ENCODE results near the gene ATP6V1B1.
A peak's percentile ranks its signal among the peaks of the same experiment; 100 is the strongest.

DNA sequence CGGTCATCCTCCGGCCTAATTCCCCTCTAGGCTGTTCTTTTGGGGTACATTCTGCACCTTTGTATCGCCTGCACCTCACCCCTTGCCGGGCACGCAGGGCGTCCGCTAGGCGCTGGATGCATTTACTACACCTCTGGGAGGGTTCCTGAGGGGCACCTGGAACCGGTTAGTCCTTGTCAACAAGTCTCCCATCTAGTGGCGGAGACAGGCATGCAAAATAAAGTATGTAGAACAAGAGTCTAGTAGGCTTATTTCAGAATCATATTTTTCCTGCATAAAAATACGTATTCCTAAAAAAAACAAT lies 59.7 kb downstream of the ATP6V1B1 start:
- TF ChIP-seq, protein P1, sequence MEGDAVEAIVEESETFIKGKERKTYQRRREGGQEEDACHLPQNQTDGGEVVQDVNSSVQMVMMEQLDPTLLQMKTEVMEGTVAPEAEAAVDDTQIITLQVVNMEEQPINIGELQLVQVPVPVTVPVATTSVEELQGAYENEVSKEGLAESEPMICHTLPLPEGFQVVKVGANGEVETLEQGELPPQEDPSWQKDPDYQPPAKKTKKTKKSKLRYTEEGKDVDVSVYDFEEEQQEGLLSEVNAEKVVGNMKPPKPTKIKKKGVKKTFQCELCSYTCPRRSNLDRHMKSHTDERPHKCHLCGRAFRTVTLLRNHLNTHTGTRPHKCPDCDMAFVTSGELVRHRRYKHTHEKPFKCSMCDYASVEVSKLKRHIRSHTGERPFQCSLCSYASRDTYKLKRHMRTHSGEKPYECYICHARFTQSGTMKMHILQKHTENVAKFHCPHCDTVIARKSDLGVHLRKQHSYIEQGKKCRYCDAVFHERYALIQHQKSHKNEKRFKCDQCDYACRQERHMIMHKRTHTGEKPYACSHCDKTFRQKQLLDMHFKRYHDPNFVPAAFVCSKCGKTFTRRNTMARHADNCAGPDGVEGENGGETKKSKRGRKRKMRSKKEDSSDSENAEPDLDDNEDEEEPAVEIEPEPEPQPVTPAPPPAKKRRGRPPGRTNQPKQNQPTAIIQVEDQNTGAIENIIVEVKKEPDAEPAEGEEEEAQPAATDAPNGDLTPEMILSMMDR (conservative IDR thresholded peaks at IDR 0.05 in 1 of 2, IDR thresholded peaks at IDR 0.05 in 1 of 2; ENCODE audit: low read depth in 1 of 2, low read length in 2 of 2) = peak in 1 of 2 donors; percentile 36
- no peak for TF ChIP-seq EZH2 (IDR thresholded peaks at IDR 0.05; ENCODE audit: low read length, missing control alignments)

Data from fibroblast of lung (primary cell).